NCI-H446 treated with DMSO at 0.1 percent for 48 hours (cell line): ENCODE measurements around the gene FCRL6.

Experiments
- DNase-seq: peaks from one replicate; lab custom pipeline; 2025; lab: John Stamatoyannopoulos, UW

FCRL6 gene

GRCh38 chr1:159802111-159802510 is at the start of gene FCRL6:
FCRL6 (plus strand) TSS chr1:159802360; CDS start chr1:159802425, 65 bp downstream.
- no peak for DNase-seq

DNA sequence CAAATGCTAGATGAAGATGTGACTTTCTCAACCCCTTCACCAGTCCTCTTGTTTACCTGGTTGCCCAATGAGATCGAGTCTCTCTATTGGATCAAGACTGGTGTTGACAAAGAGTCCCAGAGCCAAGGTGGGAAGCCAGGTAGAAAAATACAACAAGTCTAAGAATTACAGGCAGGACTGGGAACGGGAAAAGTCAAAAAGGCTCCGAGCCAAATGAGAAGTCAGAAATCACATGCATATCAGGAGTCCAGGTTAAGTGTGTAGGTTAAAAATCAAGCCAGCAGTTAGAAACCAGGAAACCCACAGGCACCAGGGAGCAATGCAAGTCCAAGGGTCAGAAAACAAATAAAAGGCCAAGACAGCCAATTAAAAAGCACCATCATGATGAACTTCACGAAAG is 48.8 kb upstream of the FCRL6 start:
- no peak for DNase-seq

- no peak for DNase-seq
Measured at GRCh38 chr1:159755451-159756007, 46.6 kb upstream of the FCRL6 start.

DNA sequence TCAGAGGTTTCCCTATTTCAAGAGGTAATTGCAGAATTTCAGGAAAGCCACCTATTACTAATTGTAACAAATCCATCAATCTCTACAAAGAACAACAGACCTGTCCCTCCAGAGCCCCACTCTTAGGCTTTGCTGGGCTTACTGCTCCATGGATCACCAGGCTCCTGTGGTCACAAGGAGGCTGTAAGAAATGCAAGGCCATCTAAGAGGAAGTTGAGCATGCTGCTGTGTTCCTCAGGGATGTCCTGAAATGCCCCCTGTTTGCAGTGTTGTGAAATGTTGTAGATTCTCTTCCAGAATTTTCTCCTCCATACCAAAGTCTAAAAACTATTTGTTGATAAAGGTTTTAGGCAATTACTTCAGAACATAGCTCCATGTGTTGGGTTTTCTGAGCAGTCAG is 45.8 kb upstream of the FCRL6 start:
- DNase-seq = no peak

GRCh38 chr1:159763686-159764085 is 38.5 kb upstream of the FCRL6 start:
- no peak for DNase-seq

DNA sequence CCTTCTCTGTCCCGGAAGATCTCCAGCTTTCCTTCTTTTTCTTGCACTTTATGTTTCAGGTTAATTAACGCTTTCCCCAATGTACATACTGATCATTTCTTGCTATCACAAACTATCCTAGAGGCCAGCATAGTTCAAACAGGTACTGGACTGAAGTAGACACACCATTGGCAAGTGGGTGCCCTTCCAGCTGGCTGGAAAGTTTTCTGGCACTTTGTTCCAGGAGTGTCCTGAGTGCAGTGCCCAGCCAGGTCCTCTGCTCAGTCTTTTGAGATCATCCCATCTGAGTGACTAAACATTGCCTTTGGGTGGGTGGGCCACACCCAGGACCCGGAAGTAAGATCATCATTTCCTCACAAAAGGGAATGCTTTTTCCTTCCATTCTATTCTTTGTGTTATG is 36.4 kb upstream of the FCRL6 start:
- no peak for DNase-seq

DNA sequence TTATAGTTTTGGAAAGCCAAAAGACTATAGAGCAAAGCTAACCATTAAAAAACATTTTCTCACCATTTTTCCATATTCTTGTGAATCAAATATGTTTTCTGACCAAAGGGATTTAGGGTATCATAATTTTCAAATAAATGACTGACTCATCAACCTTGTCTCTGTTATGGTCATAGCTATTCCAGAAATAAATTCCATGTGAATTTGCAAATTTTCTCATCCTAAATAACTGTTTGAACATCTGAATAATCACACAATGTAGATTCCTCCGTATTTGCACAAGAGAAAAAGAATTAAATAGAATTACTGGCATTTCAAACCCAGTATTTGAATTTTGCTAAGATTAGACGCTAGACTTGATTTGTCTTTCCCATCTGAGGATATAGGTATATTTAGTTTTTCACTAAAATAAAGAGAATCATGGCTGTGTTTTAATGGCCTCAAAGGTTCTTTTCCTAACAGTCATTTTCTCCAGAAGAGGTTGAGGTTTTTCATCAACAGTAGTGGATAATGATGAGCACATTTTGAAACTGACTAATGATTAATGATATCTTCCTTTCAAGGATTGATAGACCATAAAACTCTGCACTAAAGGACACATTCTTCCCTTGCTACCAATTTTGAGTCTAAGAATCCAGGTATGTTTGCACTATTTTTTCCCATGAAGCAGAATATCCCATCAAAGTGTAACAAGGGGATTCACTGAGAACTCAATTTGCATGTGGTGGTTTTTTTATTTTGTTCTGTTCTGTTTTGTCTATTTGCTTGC is 30.8 kb upstream of the FCRL6 start:
- DNase-seq = no peak

DNA sequence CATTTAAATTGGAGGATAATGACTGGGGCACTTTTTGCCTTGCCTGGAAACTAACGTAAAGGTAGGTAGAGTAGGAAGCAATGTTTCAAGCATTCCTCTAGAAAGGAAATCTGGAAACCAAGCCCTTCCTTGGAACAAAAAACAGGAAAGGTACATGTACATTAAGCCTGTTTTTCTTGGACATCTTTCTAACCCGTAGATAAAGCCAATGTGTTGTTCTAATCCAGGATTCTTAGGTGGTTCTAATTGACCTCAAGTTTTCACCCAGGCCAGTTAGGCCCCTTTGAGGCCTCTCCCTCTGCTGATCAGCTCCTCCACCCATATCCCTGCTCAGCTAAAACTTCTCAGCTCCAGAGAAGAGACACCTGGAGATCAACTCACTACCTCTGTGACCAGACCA is 27.7 kb upstream of the FCRL6 start:
- no peak for DNase-seq

DNA sequence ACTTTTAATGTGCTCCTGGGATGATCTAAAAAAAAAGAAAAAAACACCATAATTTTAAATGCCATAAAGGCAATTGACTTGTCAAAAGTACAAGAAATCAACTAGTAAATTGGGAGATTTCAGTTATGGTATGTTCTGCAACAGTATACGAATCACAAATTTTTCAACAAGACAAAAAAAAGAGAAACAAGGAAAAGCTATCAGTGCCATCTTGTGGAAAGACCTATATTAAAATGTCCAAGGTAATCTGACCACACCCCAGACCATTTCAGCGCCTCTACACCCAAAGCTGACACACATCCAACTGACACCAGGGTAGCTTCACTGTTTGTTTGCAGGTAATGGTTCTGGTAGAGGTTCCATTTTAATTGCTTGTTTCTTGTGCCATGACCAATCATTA is 26.4 kb upstream of the FCRL6 start:
- DNase-seq = no peak

- no peak for DNase-seq
Measured at GRCh38 chr1:159778266-159778665, 23.9 kb upstream of the FCRL6 start.

GRCh38 chr1:159779403-159779851 is 22.7 kb upstream of the FCRL6 start:
- DNase-seq = no peak

DNA sequence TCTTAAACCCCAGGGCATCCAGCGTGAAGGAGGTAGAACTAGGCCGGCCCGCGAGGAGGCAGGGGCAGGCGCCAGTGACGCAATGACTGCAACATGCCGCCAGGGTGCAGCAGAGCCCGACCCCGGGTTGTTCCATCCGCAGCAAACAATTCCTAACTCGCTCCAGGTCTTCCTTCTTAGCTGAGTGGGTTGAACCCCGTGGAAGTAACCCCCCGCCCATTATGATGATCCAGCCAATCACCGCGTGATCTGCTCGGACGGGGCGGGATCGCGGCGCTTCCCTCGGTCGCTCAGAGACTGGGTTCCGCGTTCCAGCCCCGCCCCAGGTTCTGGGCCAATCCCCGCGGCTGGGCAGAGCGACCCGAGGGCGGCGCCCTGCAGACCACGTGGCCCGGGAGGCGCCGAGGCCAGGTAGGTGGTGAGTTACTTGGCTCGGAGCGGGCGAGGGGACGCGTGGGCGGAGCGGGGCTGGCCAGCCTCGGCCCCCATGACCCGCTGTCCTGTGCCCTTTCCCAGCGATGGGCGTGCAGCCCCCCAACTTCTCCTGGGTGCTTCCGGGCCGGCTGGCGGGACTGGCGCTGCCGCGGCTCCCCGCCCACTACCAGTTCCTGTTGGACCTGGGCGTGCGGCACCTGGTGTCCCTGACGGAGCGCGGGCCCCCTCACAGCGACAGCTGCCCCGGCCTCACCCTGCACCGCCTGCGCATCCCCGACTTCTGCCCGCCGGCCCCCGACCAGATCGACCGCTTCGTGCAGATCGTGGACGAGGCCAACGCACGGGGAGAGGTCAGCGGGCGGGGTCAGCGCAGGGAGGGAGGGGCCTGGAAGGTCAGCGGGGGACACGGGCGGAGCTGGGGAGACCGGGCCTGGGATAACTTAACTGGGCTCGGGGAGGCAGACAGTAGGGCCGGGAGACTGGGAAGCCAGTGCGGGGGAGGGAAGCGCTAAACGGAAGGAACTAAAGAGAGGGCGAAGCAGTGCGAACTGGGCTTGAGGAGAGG is 21.3 kb upstream of the FCRL6 start, which contains the start of gene DUSP23:
Gene DUSP23 (plus strand): TSS at position 380 of the 1,000 bp plus-strand sequence. CDS start 139 bp downstream, at position 519.
- peak; percentile 92 for DNase-seq

- no peak for DNase-seq
Measured at GRCh38 chr1:159781992-159782391, 20.2 kb upstream of the FCRL6 start.

- DNase-seq = no peak
Measured at GRCh38 chr1:159783724-159784123, 18.4 kb upstream of the FCRL6 start.

- DNase-seq = no peak
Measured at GRCh38 chr1:159786465-159786864, 15.7 kb upstream of the FCRL6 start.

GRCh38 chr1:159786966-159787365 is 15.2 kb upstream of the FCRL6 start:
- no peak for DNase-seq

DNA sequence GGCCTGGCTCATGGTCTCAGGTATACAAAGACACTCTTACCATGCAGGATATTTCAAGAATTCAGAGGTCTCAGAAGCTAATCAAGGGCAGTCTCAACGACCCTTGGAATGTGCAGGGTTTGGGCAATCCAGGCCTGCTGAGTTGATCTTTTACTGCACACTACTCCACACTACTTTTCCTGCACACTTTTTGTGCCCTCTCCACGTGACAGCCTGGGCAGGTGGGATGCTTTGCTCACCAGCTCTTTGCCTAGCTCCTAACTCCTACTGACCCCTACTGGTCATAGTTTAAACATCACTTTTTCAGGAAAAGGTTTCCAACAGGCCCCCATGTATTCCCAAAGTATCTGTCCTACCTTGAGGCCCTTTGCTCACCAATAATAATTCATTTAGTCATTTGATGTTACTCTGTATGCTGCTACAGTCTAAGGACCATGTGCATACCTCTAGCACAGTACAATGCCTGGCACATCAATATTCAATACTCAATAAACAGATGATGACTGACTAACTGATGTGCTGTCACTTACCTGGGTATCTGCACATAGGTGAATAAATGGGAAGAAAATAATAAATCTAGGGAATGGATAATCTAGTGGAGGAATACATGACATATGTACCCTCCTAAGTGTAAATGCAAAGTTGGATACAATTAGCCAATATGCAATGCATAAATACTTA is 11.8 kb upstream of the FCRL6 start:
- no peak for DNase-seq

DNA sequence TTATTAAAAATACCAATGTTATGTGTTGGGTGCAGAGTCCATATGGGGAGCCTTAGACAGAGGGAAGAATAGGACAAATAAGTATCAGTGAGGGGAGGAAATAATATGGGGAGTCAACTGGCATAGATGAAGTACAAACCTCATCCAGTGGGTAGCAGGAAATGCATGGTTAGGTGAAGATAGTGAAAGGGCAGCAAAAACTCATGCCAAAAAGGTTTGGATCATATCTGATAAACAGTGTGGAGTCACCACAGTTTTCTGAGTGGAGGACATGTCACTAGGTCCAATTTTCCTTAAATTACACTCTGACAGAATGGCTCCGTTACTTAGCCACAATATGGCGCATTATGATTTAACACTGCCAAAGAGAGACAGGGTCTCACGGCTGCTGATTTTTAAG is 11.1 kb upstream of the FCRL6 start:
- no peak for DNase-seq

GRCh38 chr1:159791461-159791860 is 10.7 kb upstream of the FCRL6 start:
- no peak for DNase-seq

GRCh38 chr1:159795534-159795933 is 6.6 kb upstream of the FCRL6 start:
- no peak for DNase-seq

DNA sequence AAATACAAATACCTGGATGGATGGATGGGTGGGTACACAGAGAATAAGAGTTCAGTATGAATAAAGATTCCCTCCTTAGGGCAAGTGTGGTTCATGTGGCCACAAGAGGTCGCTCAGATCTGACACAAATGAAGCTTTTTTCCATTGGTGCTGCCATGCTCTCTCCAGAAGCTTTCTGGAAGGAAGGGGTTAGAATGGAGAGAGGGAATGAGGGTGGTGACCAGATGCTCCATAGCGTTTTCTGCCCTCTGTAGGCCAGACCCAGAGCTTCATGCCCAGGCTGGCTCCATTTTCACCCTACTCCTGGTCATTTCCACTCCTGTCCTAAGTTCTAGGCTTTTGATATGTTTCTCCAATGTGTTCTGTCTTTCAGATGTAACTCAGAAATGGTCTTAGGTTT is 3.3 kb upstream of the FCRL6 start:
- DNase-seq = peak; percentile 53

DNA sequence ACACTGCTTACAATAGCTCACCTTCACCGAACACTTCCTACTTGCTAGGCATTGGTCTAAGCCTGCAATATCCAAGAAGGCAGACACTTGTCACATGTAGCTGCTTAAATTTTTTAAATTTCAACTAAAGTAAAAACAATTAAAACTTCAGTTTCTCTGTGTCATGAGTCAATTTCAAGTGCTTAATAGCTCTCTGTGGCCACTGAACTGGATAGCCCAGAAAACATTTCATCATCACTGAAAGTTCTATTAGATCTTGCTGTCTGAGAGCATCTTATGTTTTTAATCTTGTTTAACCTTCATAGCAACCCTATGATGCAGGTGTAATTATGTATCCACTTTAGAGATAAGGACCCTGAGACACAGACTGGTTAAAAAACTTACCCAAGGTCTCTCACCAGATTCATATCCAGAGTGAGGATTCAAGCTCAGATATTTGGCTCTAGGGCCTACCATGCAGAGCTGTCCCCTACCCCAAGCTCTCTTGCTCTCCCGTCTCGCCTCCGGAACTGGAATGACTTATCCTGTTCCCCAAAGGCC is 2.6 kb upstream of the FCRL6 start:
- no peak for DNase-seq
